PC-9 (cell line): ENCODE data around the gene C11orf58. TPM values are rescaled to one million over a fixed set of nuclear protein-coding genes. Genes with fewer than 3 reads are reported as not detected.

Experiments used
- BruUV-seq: library from RNA; stranded (reverse); fragments of 400-500 nt; replicated peaks from 2 replicates; lab custom pipeline; 2021; lab: Mats Ljungman, UMichigan
- CTCF ChIA-PET: fragments of 300-600 bp; sonication (Branson Sonifier 250); formaldehyde crosslinking; loops from one replicate; lab custom pipeline; 2022; ENCODE audit warnings: antibody characterized with exemption; lab: Charles Lee
- POLR2A ChIA-PET: fragments of 300-600 bp; sonication (Branson Sonifier 250); formaldehyde crosslinking; loops from one replicate; lab custom pipeline; 2022; ENCODE audit warnings: antibody characterized with exemption; ENCODE audit not compliant: unreplicated experiment; lab: Charles Lee
- DNase-seq, 2 experiments: peaks; one replicate each; pipeline versions ENCODE4 v3.0.0 to v3.0.0-alpha.2; 2015 to 2022; ENCODE audit warnings: mixed read lengths in 1 of 2
- H2AFZ ChIP-seq: fragments of 200-600 bp; sonication (generic); 2 replicates; pipeline ENCODE4 v1.8.1; 2017; ENCODE audit warnings: antibody characterized with exemption
- H3F3A ChIP-seq: fragments of 200-600 bp; sonication (generic); 2 replicates; pipeline ENCODE4 v1.8.1; 2017; ENCODE audit warnings: antibody characterized with exemption, mild to moderate bottlenecking, low read depth; ENCODE audit not compliant: insufficient read depth
- H3K27ac ChIP-seq: fragments of 200-600 bp; sonication (generic); 2 replicates; pipeline ENCODE4 v1.6.1; 2016; ENCODE audit warnings: mixed run types
- H3K27me3 ChIP-seq: fragments of 200-600 bp; sonication (generic); 2 replicates; pipeline ENCODE4 v1.6.1; 2016; ENCODE audit warnings: low read depth, mixed run types; ENCODE audit not compliant: insufficient read depth
- H3K36me3 ChIP-seq: fragments of 200-600 bp; sonication (generic); 2 replicates; pipeline ENCODE4 v1.6.1; 2016; ENCODE audit warnings: low read depth, mixed run types
- H3K4me1 ChIP-seq: fragments of 200-600 bp; sonication (generic); replicated peaks from 2 replicates; pipeline ENCODE4 v1.6.1; 2016; ENCODE audit warnings: mixed run types; ENCODE audit not compliant: insufficient read depth
- H3K4me2 ChIP-seq: fragments of 200-600 bp; sonication (generic); 2 replicates; pipeline ENCODE4 v1.6.1; 2017; ENCODE audit warnings: mixed run types
- H3K4me3 ChIP-seq: fragments of 200-600 bp; sonication (generic); 2 replicates; pipeline ENCODE4 v1.6.1; 2016; ENCODE audit warnings: mixed run types
- H3K79me2 ChIP-seq: fragments of 200-600 bp; sonication (generic); 2 replicates; pipeline ENCODE4 v1.6.1; 2017; ENCODE audit warnings: low read depth, mixed run types
- H3K9me2 ChIP-seq: fragments of 200-600 bp; sonication (generic); 2 replicates; pipeline ENCODE4 v1.8.1; 2017; ENCODE audit warnings: mild to moderate bottlenecking; ENCODE audit not compliant: insufficient read depth
- H3K9me3 ChIP-seq: fragments of 200-600 bp; sonication (generic); 2 replicates; pipeline ENCODE4 v1.8.1; 2016; ENCODE audit warnings: low read depth; ENCODE audit not compliant: insufficient read depth
- H4K20me1 ChIP-seq: fragments of 200-600 bp; sonication (generic); 2 replicates; pipeline ENCODE4 v1.8.1; 2017; ENCODE audit not compliant: insufficient read depth
- EZH2 ChIP-seq: fragments of 200-600 bp; sonication (generic); IDR thresholded peaks from 2 replicates; pipeline ENCODE4 v1.8.0; 2017; ENCODE audit warnings: antibody characterized with exemption, low read depth
- intact Hi-C: fragments of 100-400 bp; cut with micrococcal nuclease; formaldehyde crosslinking; loops from one replicate; pipeline ENCODE4 v1.10.0; 2022; ENCODE audit not compliant: unreplicated experiment
- total RNA-seq: library from RNA; stranded (reverse); gene quantifications from 2 replicates; pipeline ENCODE4 v1.2.3, GENCODE V29; 2021
- TF ChIP-seq, protein P1 (sequence below): fragments of 200-600 bp; sonication (generic); conservative IDR thresholded peaks from 2 replicates; pipeline ENCODE4 v1.6.1; 2017; ENCODE audit warnings: mixed run types, antibody characterized with exemption, mild to moderate bottlenecking, moderate library complexity

C11orf58 gene
- total RNA-seq, 1 experiment from 2014 or later: 84.1 TPM

DNA sequence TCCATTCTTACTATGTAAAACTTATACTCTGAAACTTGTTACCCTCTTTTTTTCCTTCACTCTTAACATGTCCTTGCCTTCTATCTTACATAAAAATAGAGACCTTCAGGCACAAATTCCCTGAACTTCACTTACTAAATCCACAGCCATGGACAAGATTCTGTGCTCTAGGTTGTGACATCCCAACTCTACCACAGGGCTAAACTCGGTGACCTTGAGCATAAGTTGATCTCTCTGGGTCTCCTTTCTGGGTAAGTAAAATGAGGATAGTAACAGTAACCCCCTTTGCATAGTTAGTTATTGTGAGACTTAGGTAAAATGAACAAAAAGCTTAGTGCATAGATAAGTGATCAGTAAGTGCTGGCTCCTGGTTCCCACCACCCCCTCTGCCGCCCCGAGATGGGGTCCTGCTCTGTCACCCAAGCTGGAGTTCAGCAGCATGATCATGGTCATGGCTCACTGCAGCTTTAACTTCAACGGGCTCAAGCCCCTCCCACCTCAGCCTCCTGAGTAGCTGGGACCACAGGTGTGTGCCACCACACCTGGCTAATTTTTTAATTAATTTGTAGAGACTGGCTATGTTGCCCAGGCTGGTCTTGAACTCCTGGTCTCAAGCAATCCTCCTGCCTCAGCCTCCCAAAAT, 20.1 kb downstream of the C11orf58 start:
- no peaks in the 10 kb centered on the region; the same call in 1 of the 2 replicates for H3K36me3 ChIP-seq
- no peak overlapping the region for H3K4me2 ChIP-seq
- H3K4me3 ChIP-seq: no peak overlapping the region
- BruUV-seq: no TSS peak
- POLR2A ChIA-PET: no interaction called here
- H3K27ac ChIP-seq: no peak overlapping the region
- no peak for DNase-seq
- CTCF ChIA-PET: no interaction called here
- no peaks in the 10 kb centered on the region for H3K4me1 ChIP-seq
- H3F3A ChIP-seq: peaks cover 11% of the 10 kb centered on the region; the same call in 1 of the 2 replicates
- H3K79me2 ChIP-seq: no peaks in the 10 kb centered on the region
- no peaks in the 10 kb centered on the region for H4K20me1 ChIP-seq
- no peaks in the 10 kb centered on the region for H3K27me3 ChIP-seq
- no peaks in the 10 kb centered on the region for H3K9me2 ChIP-seq
- H3K9me3 ChIP-seq: no peaks in the 10 kb centered on the region
- TF ChIP-seq EZH2: no peak
- TF ChIP-seq, protein P1, sequence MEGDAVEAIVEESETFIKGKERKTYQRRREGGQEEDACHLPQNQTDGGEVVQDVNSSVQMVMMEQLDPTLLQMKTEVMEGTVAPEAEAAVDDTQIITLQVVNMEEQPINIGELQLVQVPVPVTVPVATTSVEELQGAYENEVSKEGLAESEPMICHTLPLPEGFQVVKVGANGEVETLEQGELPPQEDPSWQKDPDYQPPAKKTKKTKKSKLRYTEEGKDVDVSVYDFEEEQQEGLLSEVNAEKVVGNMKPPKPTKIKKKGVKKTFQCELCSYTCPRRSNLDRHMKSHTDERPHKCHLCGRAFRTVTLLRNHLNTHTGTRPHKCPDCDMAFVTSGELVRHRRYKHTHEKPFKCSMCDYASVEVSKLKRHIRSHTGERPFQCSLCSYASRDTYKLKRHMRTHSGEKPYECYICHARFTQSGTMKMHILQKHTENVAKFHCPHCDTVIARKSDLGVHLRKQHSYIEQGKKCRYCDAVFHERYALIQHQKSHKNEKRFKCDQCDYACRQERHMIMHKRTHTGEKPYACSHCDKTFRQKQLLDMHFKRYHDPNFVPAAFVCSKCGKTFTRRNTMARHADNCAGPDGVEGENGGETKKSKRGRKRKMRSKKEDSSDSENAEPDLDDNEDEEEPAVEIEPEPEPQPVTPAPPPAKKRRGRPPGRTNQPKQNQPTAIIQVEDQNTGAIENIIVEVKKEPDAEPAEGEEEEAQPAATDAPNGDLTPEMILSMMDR: no peak
- no peak overlapping the region for H2AFZ ChIP-seq
- intact Hi-C loops: no loop called here

DNA sequence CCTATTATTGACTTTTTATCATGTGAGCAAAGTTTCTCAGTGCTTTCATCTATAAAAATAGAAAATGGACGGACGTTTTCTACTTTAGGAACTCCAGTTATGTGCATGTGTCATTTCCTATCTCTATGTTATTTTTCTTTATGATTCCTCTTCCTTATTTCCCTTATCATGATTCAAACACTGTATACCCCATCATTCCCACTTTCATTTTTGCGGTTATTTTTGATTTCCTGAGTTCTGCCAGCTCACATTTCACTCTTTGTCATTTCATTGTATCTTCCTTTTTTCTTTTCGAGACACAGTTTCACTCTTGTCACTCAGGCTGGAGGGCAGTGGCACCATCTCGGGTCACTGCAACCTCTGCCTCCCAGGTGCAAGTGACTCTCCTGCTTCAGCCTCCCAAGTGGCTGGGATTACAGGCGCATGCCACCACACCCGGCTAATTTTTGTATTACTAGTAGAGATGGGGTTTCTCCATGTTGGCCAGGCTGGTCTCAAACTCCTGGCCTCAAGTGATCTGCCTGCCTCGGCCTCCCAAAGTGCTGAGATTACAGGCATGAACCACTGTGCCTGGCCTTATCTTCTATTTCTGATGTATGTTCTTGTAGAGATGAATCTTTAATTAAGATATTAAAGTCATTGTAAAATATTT, 21.5 kb downstream of the C11orf58 start:
- no peak overlapping the region for H2AFZ ChIP-seq
- H3K36me3 ChIP-seq: no peaks in the 10 kb centered on the region
- no peaks in the 10 kb centered on the region for H3K9me2 ChIP-seq
- peaks cover 8% of the 10 kb centered on the region; the same call in 1 of the 2 replicates for H3F3A ChIP-seq
- POLR2A ChIA-PET: no interaction called here
- no peaks in the 10 kb centered on the region for H3K4me1 ChIP-seq
- no peak overlapping the region for H3K4me3 ChIP-seq
- DNase-seq: no peak
- no peaks in the 10 kb centered on the region for H3K79me2 ChIP-seq
- H3K27me3 ChIP-seq: no peaks in the 10 kb centered on the region
- H3K4me2 ChIP-seq: no peak overlapping the region
- no peaks in the 10 kb centered on the region for H3K9me3 ChIP-seq
- no peak overlapping the region for H3K27ac ChIP-seq
- no TSS peak for BruUV-seq
- H4K20me1 ChIP-seq: no peaks in the 10 kb centered on the region
- no peak for TF ChIP-seq EZH2
- TF ChIP-seq, protein P1: no peak
- intact Hi-C loops: no loop called here
- CTCF ChIA-PET: no interaction called here

DNA sequence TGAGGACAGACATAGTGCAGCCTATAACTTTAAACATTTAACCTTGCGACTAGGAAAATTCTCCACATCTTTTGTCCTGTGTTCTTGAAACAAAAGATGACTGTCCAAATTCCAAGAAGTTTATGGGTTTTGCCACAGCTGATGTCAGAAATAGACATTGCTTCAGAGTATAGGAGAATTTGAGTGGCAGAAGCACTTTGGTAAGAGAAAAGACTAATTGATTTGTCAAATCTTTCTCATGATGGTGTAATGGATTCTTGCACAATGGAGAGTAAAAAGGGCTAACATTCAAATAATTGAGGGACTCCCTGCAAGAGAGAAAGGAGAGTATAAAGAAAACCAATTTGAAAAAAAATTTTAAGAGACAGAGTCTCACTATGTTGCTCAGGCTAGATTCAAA, 25.3 kb downstream of the C11orf58 start:
- no peaks in the 10 kb centered on the region for H3K9me2 ChIP-seq
- no peak overlapping the region for H3K4me2 ChIP-seq
- H3K79me2 ChIP-seq: no peaks in the 10 kb centered on the region
- POLR2A ChIA-PET: no interaction called here
- no peaks in the 10 kb centered on the region for H3K27me3 ChIP-seq
- H3K9me3 ChIP-seq: no peaks in the 10 kb centered on the region
- no peaks in the 10 kb centered on the region for H3K36me3 ChIP-seq
- intact Hi-C loops: no loop called here
- no peaks in the 10 kb centered on the region for H3K4me1 ChIP-seq
- DNase-seq: no peak
- H3K4me3 ChIP-seq: no peak overlapping the region
- H2AFZ ChIP-seq: no peak overlapping the region
- TF ChIP-seq EZH2: no peak
- TF ChIP-seq, protein P1: no peak
- CTCF ChIA-PET: no interaction called here
- H3F3A ChIP-seq: no peaks in the 10 kb centered on the region
- BruUV-seq: no TSS peak
- no peak overlapping the region for H3K27ac ChIP-seq
- H4K20me1 ChIP-seq: no peaks in the 10 kb centered on the region
